HG02970 (cell line): ENCODE data around the gene GBP1.
"Not testable (repeated sequence)": the region's sequence is repeated elsewhere in the genome, so short reads cannot be mapped to it uniquely, and the experiment has no call there.

Source experiments
- ATAC-seq: cut with Tn5 transposase; IDR thresholded peaks from one replicate; pipeline ENCODE4 v1.9.1; 2021; ENCODE audit warnings: mild to moderate bottlenecking, moderate library complexity, moderate number of reproducible peaks; ENCODE audit not compliant: unreplicated experiment, low FRiP score

The GBP1 gene

GRCh38 chr1:89051955-89052312 is 13.1 kb downstream of the GBP1 start:
- no peak for ATAC-seq

DNA sequence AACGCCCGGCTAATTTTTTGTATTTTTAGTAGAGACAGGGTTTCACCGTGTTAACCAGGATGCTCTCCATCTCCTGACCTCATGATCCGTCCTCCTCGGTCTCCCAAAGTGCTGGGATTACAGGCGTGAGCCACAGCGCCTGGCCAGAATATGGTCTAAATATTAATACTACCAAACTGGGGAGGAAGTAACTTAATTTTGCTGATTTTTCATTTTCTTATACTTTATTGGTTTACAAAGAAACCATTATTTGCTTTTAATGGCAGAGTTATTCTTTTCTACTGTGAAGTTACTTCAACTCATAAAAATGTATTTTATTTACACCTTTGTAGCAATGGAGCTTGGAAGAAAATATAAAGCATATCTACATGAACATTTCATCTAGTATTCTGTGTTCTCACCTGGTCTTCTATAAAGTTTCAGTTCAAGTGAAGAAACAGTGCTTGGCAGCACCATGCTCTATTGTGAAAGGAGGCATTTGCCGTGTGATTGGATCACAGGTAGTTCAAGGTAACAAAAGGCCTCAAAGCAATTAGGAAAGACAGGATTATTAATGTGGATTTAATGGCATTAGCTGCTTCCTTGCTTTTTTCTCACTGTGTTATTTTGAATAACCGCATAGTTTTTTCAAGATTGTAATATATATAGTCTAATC is 13.6 kb downstream of the GBP1 start:
- no peak for ATAC-seq

- ATAC-seq: no peak
These were observed 14.4 kb downstream of the GBP1 start for GRCh38 chr1:89050649-89051033.

DNA sequence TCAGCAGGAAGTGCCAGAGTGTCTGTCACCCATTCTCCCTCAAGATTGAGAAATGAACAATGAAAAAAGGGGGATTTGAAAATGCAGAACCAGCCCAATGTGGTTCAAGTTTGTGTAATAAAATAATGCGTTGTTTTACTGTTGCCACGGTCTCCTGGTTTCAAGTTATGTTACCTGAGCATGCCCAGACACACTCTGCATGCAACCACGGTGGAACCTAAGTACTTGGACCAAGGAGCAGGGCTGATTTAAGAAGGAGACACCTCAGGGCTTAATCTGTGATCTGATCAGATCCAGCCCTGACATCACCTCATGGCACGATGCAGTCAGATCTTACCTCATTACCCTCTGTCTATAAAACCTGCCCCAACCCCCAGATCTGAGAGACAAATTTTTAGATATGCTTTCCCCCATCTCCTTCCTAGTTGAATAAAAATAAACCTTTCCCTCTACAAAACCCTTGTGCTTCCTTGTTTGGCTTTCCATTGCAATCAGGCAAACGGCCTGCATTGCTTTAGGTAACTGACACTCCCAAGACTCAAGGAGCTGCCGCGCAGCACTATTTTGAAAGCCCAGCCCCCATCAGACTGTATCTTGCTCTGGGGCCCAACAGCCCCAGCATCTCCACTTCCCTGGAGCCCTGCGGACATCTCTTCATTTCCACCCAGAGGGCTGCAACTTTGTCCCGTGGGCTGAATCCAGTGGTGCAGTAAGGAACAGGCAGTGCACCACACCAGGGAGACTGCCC is 14.9 kb downstream of the GBP1 start:
- ATAC-seq: not testable (repeated sequence)

GRCh38 chr1:89049187-89049586 is 15.8 kb downstream of the GBP1 start:
- not testable (repeated sequence) for ATAC-seq

DNA sequence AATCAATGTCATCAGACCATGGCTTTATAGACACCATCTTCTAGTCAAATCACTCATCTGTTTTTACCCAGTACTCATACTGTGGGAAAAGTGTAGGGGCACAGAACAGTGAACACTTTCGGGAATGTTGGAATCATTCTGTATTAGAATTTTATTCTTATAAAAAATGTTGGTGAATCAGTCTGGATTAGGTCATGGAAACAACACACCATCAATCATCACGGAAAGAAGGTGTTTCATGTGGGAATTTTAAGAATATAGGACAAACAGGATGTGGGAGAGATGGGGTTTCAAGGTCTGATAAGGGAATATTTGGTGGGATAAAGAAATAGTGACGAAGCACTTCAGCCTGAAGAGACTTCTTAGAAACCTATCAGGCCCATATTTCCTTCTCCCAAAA is 17.3 kb downstream of the GBP1 start:
- ATAC-seq: no peak

GRCh38 chr1:89046318-89047183 is 18.5 kb downstream of the GBP1 start:
- ATAC-seq: not testable (repeated sequence)

GRCh38 chr1:89044970-89045721 is 19.9 kb downstream of the GBP1 start:
- ATAC-seq: no peak

- no peak for ATAC-seq
These were observed 21.1 kb downstream of the GBP1 start for GRCh38 chr1:89043940-89044339.

GRCh38 chr1:89042491-89042890 is 22.5 kb downstream of the GBP1 start:
- no peak for ATAC-seq

DNA sequence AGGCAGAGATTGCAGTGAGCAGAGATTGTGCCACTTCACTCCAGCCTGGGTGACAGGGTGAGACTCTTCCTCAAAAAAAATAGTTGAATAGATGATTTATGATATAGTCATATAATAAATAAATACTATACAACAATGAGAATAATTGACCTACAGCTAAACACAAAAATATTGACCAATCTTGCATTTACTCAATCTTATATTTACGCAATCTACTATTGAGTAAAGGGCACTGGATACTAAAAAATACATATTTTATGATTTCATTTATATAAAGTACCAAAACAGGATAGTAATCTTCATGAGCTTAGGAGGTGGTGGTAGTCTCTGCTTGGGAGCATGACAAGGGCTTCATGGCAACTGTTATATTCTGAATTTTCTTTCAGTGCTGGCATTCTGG is 23.3 kb downstream of the GBP1 start:
- ATAC-seq: no peak

DNA sequence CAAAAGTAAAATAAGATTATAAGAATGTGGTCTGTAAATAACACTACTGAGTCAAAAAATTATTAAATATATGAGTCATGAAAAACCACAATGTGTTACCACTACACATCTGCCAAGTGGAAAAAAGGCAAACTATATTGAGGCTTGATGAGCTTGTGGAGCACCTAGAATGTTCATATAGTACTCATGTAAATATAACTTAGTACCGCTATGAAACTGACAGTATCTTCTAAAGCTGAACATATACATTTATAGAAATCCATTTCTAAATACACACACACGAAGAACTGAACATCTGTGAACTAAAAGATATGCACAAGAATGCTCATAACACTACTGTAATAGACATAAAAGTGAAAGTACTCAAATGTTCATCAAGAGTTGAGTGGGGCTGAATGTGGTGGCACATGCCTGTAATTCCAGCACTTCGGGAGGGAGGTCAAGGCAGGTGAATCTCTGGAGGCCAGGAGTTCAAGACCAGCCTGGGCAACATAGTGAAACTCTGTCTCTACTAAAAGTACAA is 23.8 kb downstream of the GBP1 start:
- peak; percentile 94 for ATAC-seq

GRCh38 chr1:89040315-89040626 is 24.7 kb downstream of the GBP1 start:
- ATAC-seq: no peak

DNA sequence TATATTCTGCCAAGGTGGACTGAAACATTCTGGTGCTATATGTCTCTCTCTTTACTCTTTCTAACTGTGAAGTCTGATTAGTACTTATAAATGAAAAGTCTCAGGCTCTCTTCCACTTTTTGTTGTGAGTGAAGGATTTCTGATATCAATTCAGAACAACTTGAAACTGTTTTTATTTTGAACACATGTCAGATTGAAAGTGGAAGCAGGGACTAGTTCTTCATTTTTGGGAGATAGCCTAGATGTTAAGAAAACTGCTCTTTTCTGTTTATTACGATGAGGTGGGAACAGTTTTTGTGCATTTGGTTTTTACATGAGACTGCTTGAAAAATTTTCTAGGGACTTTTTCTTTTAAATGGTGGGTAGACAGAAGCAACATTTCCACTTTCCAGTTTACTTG is 27.8 kb downstream of the GBP1 start:
- ATAC-seq: no peak

- ATAC-seq: no peak
These were observed 29.9 kb downstream of the GBP1 start for GRCh38 chr1:89035080-89035479.

GRCh38 chr1:89034004-89034403 is 31.0 kb downstream of the GBP1 start:
- ATAC-seq: not testable (repeated sequence)

- not testable (repeated sequence) for ATAC-seq
These were observed 36.0 kb downstream of the GBP1 start for GRCh38 chr1:89029051-89029450.

DNA sequence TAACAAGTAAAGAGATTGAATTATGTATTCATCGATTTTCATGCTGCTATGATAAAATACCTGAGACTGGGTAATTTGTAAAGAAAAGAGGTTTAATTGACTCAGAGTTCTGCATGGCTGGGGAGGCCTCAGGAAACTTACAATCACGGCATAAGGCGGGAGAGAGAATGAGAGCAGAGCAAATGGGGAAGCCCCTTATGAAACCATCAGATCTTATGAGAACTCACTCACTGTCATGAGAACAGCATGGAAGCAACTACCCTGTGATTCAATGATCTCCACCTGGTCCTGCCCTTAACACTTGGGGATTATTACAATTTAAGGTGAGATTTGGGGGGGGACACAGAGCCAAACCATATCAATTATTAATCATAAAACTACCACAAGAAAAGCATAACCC is 39.1 kb downstream of the GBP1 start:
- no peak for ATAC-seq

GRCh38 chr1:89023026-89023425 is 42.0 kb downstream of the GBP1 start:
- ATAC-seq: no peak

GRCh38 chr1:89022167-89022959 is 42.6 kb downstream of the GBP1 start, which contains the start of gene GBP3:
Gene GBP3 (minus strand): TSS chr1:89022866. CDS start chr1:89020721, 2,145 bp downstream.
- ATAC-seq: no peak
